Measurements from ENCODE around the gene SLC25A39. TPM values are rescaled to one million over a fixed set of nuclear protein-coding genes. Genes with fewer than 3 reads are reported as not detected.

SLC25A39 gene
- total and polyA plus RNA-seq, 2 of the 13 experiments (the other 11 are each of a cell fraction or from before 2014, with no cell fraction given): 144 to 151 TPM

DNA sequence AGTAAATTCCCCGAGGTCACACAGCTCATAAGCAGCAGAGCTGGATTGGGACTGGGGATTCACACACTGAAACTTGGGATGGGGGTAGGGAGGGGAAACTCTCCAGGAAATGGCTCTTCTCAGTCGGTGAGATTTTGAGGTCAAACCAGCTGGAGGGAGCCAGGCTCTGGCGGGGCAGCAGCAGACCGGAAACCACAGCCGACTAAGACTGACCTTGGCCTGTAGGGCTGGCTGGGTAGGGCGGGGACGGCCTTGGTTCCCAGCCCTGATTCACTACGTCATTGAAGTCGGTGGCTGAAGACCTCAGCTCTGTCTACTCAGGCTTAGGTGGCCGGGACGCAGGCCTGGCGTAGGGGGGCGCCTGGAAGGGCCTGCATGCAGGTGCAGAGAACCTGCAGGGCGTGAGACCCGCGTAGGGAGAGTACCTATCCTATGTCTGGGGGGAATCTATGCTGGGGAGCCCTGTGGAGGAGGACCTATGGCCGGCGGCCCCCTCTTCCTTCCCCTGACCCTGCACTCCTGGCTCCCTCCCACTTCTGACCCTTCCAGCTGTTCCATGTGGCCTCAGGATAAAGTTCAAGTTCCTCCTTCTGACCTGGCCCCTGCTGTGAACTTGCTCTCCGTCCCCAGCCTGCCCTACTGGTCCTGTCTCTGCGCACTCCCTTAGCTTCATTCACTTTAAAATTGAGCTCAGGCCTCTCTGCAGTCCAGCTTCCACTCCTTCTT lies 44.8 kb downstream of the SLC25A39 start (continued):
- peak in 1 of 2 experiments; percentile 82 for TF ChIP-seq NR2F1 (CRISPR knock-in tag; IDR thresholded peaks at IDR 0.05)
- TF ChIP-seq, protein P1, sequence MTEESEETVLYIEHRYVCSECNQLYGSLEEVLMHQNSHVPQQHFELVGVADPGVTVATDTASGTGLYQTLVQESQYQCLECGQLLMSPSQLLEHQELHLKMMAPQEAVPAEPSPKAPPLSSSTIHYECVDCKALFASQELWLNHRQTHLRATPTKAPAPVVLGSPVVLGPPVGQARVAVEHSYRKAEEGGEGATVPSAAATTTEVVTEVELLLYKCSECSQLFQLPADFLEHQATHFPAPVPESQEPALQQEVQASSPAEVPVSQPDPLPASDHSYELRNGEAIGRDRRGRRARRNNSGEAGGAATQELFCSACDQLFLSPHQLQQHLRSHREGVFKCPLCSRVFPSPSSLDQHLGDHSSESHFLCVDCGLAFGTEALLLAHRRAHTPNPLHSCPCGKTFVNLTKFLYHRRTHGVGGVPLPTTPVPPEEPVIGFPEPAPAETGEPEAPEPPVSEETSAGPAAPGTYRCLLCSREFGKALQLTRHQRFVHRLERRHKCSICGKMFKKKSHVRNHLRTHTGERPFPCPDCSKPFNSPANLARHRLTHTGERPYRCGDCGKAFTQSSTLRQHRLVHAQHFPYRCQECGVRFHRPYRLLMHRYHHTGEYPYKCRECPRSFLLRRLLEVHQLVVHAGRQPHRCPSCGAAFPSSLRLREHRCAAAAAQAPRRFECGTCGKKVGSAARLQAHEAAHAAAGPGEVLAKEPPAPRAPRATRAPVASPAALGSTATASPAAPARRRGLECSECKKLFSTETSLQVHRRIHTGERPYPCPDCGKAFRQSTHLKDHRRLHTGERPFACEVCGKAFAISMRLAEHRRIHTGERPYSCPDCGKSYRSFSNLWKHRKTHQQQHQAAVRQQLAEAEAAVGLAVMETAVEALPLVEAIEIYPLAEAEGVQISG (CRISPR knock-in tag; IDR thresholded peaks at IDR 0.05): peak; percentile 53; the same call in 1 of the 2 replicates
- TF ChIP-seq ZNF34 (CRISPR knock-in tag; IDR thresholded peaks at IDR 0.05; ENCODE audit: borderline replicate concordance): 0 out of 2 replicates have a peak, but pooled peaks have one; percentile 41
- peak; percentile 18; the same call in 1 of the 2 replicates for TF ChIP-seq TBX2 (CRISPR knock-in tag; IDR thresholded peaks at IDR 0.05; ENCODE audit: borderline replicate concordance)
- no peak for TF ChIP-seq MAF1 (CRISPR knock-in tag; IDR thresholded peaks at IDR 0.05; ENCODE audit: borderline replicate concordance)
- no peak for TF ChIP-seq GABPA (IDR thresholded peaks at IDR 0.05; ENCODE audit: low read depth, low read length)
- peak; percentile 83 for TF ChIP-seq GABPA (CRISPR knock-in tag; IDR thresholded peaks at IDR 0.05; ENCODE audit: low read depth)
- TF ChIP-seq ZNF776 (CRISPR knock-in tag; IDR thresholded peaks at IDR 0.05): no peak
- TF ChIP-seq ZNF33B (CRISPR knock-in tag; IDR thresholded peaks at IDR 0.05): no peak
- TF ChIP-seq HDAC2 (CRISPR knock-in tag; IDR thresholded peaks at IDR 0.05): peak; percentile 72
- TF ChIP-seq U2AF2 (IDR thresholded peaks at IDR 0.05; ENCODE audit: low read depth, low read length): no peak
- 0 out of 2 replicates have a peak, but pooled peaks have one; percentile 52 for TF ChIP-seq MIXL1 (CRISPR knock-in tag; IDR thresholded peaks at IDR 0.05)
- TF ChIP-seq IRF2 (CRISPR knock-in tag; IDR thresholded peaks at IDR 0.05): 0 out of 2 replicates have a peak, but pooled peaks have one; percentile 35
- TF ChIP-seq, protein P2, sequence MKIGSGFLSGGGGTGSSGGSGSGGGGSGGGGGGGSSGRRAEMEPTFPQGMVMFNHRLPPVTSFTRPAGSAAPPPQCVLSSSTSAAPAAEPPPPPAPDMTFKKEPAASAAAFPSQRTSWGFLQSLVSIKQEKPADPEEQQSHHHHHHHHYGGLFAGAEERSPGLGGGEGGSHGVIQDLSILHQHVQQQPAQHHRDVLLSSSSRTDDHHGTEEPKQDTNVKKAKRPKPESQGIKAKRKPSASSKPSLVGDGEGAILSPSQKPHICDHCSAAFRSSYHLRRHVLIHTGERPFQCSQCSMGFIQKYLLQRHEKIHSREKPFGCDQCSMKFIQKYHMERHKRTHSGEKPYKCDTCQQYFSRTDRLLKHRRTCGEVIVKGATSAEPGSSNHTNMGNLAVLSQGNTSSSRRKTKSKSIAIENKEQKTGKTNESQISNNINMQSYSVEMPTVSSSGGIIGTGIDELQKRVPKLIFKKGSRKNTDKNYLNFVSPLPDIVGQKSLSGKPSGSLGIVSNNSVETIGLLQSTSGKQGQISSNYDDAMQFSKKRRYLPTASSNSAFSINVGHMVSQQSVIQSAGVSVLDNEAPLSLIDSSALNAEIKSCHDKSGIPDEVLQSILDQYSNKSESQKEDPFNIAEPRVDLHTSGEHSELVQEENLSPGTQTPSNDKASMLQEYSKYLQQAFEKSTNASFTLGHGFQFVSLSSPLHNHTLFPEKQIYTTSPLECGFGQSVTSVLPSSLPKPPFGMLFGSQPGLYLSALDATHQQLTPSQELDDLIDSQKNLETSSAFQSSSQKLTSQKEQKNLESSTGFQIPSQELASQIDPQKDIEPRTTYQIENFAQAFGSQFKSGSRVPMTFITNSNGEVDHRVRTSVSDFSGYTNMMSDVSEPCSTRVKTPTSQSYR (CRISPR knock-in tag; IDR thresholded peaks at IDR 0.05; ENCODE audit: borderline replicate concordance): peak; percentile 13; the same call in 1 of the 2 replicates
- peak; percentile 43; the same call in 1 of the 2 replicates for TF ChIP-seq FOXK1 (CRISPR knock-in tag; IDR thresholded peaks at IDR 0.05; ENCODE audit: borderline replicate concordance, low read depth)
- TF ChIP-seq ZSCAN21 (CRISPR knock-in tag; IDR thresholded peaks at IDR 0.05; ENCODE audit: borderline replicate concordance): no peak
- no peak for TF ChIP-seq SSRP1 (CRISPR knock-in tag; IDR thresholded peaks at IDR 0.05)
- peak; percentile 91 for TF ChIP-seq SP5 (CRISPR knock-in tag; IDR thresholded peaks at IDR 0.05; ENCODE audit: borderline replicate concordance, low read depth)
- no peak for TF ChIP-seq RBM39 (IDR thresholded peaks at IDR 0.05; ENCODE audit: low read depth, low read length, poor library complexity, severe bottlenecking)
- peak; percentile 65; the same call in 1 of the 2 replicates for TF ChIP-seq ZNF614 (CRISPR knock-in tag; IDR thresholded peaks at IDR 0.05; ENCODE audit: borderline replicate concordance)
- no peak for TF ChIP-seq EHMT2 (IDR thresholded peaks at IDR 0.05; ENCODE audit: borderline replicate concordance, low read depth, low read length)
- peak; percentile 69; the same call in 1 of the 2 replicates for TF ChIP-seq CBX5 (CRISPR knock-in tag; IDR thresholded peaks at IDR 0.05; ENCODE audit: borderline replicate concordance)
- TF ChIP-seq SAP130 (CRISPR knock-in tag; IDR thresholded peaks at IDR 0.05; ENCODE audit: low read depth): peak; percentile 83
- TF ChIP-seq, protein P3, sequence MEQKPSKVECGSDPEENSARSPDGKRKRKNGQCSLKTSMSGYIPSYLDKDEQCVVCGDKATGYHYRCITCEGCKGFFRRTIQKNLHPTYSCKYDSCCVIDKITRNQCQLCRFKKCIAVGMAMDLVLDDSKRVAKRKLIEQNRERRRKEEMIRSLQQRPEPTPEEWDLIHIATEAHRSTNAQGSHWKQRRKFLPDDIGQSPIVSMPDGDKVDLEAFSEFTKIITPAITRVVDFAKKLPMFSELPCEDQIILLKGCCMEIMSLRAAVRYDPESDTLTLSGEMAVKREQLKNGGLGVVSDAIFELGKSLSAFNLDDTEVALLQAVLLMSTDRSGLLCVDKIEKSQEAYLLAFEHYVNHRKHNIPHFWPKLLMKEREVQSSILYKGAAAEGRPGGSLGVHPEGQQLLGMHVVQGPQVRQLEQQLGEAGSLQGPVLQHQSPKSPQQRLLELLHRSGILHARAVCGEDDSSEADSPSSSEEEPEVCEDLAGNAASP (CRISPR knock-in tag; IDR thresholded peaks at IDR 0.05; ENCODE audit: borderline replicate concordance): peak; percentile 77; the same call in 1 of the 2 replicates
